NB4 (cell line): ENCODE data around the gene FAM210B.
"Not testable (repeated sequence)": the region's sequence is repeated elsewhere in the genome, so short reads cannot be mapped to it uniquely, and the experiment has no call there.

Source experiments
- DNase-seq: peaks from one replicate; pipeline ENCODE4 v3.0.0; 2010; ENCODE audit warnings: low read depth
- H3K4me3 ChIP-seq: one replicate; pipeline ENCODE4 v1.5.1; 2011; ENCODE audit warnings: mild to moderate bottlenecking, low read depth, low read length, moderate library complexity
- CTCF ChIP-seq: IDR thresholded peaks from one replicate; pipeline ENCODE4 v1.5.1; 2012; ENCODE audit warnings: low read depth, low read length
- MAX ChIP-seq: IDR thresholded peaks from 2 replicates; pipeline ENCODE4 v1.6.1; 2011; ENCODE audit warnings: low read depth, low read length
- MYC ChIP-seq: IDR thresholded peaks from 2 replicates; pipeline ENCODE4 v1.6.1; 2011; ENCODE audit warnings: low read depth, low read length
- POLR2A ChIP-seq: IDR thresholded peaks from 2 replicates; pipeline ENCODE4 v1.6.1; 2011; ENCODE audit warnings: mild to moderate bottlenecking; ENCODE audit not compliant: insufficient read length; ENCODE audit errors: extremely low read depth

The FAM210B gene

GRCh38 chr20:56400001-56400640 is 41.3 kb downstream of the FAM210B start:
- H3K4me3 ChIP-seq = peak overlapping the region; percentile 0
- no peak for TF ChIP-seq MAX
- peak; percentile 85 for TF ChIP-seq CTCF
- peak; percentile 85 for DNase-seq

GRCh38 chr20:56403465-56403864 is 44.7 kb downstream of the FAM210B start:
- TF ChIP-seq MAX (no peak), MYC (no peak), POLR2A (no peak), CTCF (no peak)
- H3K4me3 ChIP-seq = no peak overlapping the region
- DNase-seq = no peak

GRCh38 chr20:56405356-56405755 is 46.6 kb downstream of the FAM210B start:
- H3K4me3 ChIP-seq, DNase-seq: not testable (repeated sequence)

DNA sequence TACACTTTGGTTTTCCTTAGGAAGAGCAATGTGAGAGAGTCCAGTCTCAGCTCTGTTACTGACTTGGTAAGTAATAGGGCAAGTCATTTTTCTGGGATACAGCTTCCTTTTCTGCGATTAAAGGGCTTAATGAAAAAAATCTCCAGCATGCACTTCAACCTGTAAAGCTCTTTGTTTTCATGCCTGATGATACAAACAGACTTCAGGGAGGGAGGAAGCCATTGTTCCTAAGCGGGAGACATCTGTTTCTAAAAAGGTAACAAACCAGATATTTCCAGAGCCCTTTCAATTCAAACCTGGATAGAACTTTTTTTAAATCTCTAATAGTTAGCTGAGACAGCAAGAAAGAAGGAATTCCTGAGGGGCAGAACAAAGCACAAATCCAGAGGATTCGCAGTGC is 48.1 kb downstream of the FAM210B start:
- no peak for DNase-seq
- no peak overlapping the region for H3K4me3 ChIP-seq
- TF ChIP-seq MYC (no peak), MAX (no peak), CTCF (no peak), POLR2A (no peak)

DNA sequence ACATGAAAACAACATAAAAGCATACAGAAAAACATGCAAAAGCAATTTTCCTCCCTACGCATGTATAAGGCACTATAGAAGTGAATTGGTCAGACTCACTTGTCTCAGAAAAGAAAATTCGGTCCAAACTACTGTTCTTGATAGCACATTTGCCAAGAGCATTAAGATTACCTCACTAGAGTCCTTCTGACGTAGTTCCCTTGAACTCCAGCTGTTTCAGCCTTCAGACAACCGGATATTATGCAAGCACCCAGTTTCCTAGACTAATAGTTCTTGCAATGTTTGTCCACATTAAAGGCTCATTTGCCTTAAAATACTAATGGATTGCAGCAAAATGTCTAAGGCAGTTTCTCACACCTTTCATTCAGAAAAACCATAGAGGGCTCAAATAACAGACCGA is 50.7 kb downstream of the FAM210B start:
- DNase-seq = peak; percentile 81
- no peak overlapping the region for H3K4me3 ChIP-seq
- TF ChIP-seq MAX (no peak), CTCF (no peak), MYC (peak; percentile 17; the same call in 1 of the 2 replicates)

DNA sequence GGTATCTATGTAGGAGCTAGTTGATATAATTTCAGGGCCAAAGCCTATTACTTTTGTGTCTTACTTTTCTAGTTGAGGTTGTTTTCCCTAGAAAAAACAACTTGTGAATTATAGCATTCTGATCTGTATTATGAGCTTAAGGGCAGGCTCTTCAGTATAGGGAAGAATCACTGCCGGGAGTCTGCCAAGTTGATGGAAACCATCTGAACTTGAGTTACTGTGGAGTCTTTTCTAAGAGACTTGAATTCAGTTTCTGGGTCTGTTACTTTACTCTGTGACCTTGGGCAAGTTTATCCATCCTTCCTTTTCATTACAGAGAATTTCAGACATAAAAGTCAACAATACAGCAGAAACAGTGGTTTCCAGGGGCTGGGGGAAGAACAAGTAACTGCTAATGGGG is 51.2 kb downstream of the FAM210B start:
- TF ChIP-seq CTCF (no peak), MYC (no peak), POLR2A (no peak), MAX (no peak)
- DNase-seq = no peak

GRCh38 chr20:56411287-56411686 is 52.5 kb downstream of the FAM210B start:
- peak overlapping the region; percentile 57 for H3K4me3 ChIP-seq
- DNase-seq = not testable (repeated sequence)

More for the DNA sequence above, 51.2 kb downstream of the FAM210B start:
- no peak overlapping the region for H3K4me3 ChIP-seq
